Occipital lobe (tissue), 2 donors: ENCODE results near the gene JAK1. TPM values are rescaled to one million over a fixed set of nuclear protein-coding genes. Genes with fewer than 3 reads are reported as not detected.

ENCODE experiments used
- DNase-seq: peaks from one replicate; lab custom pipeline; 2025; lab: John Stamatoyannopoulos, UW
- total RNA-seq: library from RNA; depleted of rRNA; stranded (reverse); fragments of >200 nt; gene quantifications from one replicate; pipeline ENCODE4 v1.2.3, GENCODE V29; 2014

JAK1 gene
- total RNA-seq, 1 donor from 2014 or later = 56.0 TPM

GRCh38 chr1:64867266-64867665, 99.1 kb downstream of the JAK1 start:
- DNase-seq = no peak

GRCh38 chr1:64866689-64867088, 99.7 kb downstream of the JAK1 start:
- no peak for DNase-seq

- no peak for DNase-seq
Observed at GRCh38 chr1:64865105-64865757, 101.1 kb downstream of the JAK1 start.

- DNase-seq = no peak
Observed at GRCh38 chr1:64864018-64864940, 102.1 kb downstream of the JAK1 start.

- DNase-seq = no peak
Observed at GRCh38 chr1:64861611-64862010, 104.7 kb downstream of the JAK1 start.

GRCh38 chr1:64857347-64857746, 109.0 kb downstream of the JAK1 start:
- no peak for DNase-seq

GRCh38 chr1:64856553-64856952, 109.8 kb downstream of the JAK1 start:
- DNase-seq = no peak

GRCh38 chr1:64855557-64855956, 110.8 kb downstream of the JAK1 start:
- no peak for DNase-seq

GRCh38 chr1:64854674-64855073, 111.7 kb downstream of the JAK1 start:
- no peak for DNase-seq

GRCh38 chr1:64851664-64852063, 114.7 kb downstream of the JAK1 start:
- no peak for DNase-seq

GRCh38 chr1:64850846-64851245, 115.5 kb downstream of the JAK1 start:
- DNase-seq = no peak

- DNase-seq = no peak
Observed at GRCh38 chr1:64849942-64850341, 116.4 kb downstream of the JAK1 start.

- no peak for DNase-seq
Observed at GRCh38 chr1:64848803-64849202, 117.5 kb downstream of the JAK1 start.

GRCh38 chr1:64848136-64848535, 118.2 kb downstream of the JAK1 start:
- no peak for DNase-seq

GRCh38 chr1:64847666-64848065, 118.7 kb downstream of the JAK1 start:
- DNase-seq = no peak

GRCh38 chr1:64846573-64847430, 119.5 kb downstream of the JAK1 start:
- no peak for DNase-seq

GRCh38 chr1:64845831-64846425, 120.4 kb downstream of the JAK1 start:
- no peak for DNase-seq

- no peak for DNase-seq
Observed at GRCh38 chr1:64844609-64845008, 121.7 kb downstream of the JAK1 start.

- DNase-seq = no peak
Observed at GRCh38 chr1:64844175-64844574, 122.2 kb downstream of the JAK1 start.

GRCh38 chr1:64843675-64844074, 122.7 kb downstream of the JAK1 start:
- DNase-seq = no peak

GRCh38 chr1:64842224-64842623, 124.1 kb downstream of the JAK1 start:
- no peak for DNase-seq
